Activated gamma-delta T cell treated with anti-CD3 and anti-CD28 coated beads, Interleukin-2, amount 50 U/mL, for 16 hours (primary cell): ENCODE results near the gene MRPS18B.

ENCODE experiments used
- DNase-seq: peaks from one replicate; pipeline ENCODE4 v3.0.0-alpha.2; 2020; ENCODE audit warnings: low read depth

The MRPS18B gene

GRCh38 chr6:30617565-30618269, at the start of gene MRPS18B:
TSS of gene MRPS18B (plus strand) at chr6:30617840. CDS start at chr6:30617866, 26 bp downstream.
- DNase-seq = peak; percentile 98

DNA sequence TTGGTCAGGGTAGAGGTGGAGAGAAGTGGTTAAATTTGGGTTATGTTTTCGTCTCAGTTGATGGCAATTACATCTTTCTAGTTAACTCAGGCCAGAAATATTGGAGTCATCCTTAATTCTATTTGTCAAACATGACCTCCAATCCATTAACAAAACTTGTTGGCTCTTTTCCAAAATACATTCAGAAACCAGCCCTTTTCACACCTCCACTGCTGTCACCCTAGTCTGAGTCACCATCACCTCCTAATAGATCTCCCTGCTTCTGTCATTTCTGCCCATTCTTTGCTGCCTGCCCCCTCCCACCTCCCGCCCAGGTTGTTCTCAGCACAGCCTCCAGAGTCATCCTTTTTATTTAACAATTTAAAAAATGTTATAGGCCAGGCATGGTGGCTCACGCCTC, 49.4 kb upstream of the MRPS18B start:
- no peak for DNase-seq

DNA sequence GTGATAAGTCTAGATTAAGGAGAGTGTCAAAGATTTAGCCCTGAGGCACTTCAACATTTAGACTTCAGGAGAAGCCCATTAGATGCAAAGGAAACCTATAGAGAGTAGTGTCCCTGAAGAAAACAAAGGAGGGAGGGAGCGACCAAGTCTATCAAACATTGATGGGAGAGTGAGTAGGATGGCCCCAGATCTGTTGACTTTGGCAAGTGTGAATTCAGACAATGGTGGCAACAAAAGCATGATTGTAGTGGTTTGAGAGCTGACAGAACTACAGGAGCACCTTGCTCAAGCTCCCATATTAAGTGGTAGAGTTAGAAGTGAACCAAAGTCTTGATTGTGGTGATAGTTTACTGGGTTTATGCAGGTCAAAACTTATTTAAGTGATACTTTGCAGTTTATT, 47.4 kb upstream of the MRPS18B start:
- DNase-seq = no peak

- DNase-seq = no peak
These were observed 46.9 kb upstream of the MRPS18B start for GRCh38 chr6:30570740-30571074.

DNA sequence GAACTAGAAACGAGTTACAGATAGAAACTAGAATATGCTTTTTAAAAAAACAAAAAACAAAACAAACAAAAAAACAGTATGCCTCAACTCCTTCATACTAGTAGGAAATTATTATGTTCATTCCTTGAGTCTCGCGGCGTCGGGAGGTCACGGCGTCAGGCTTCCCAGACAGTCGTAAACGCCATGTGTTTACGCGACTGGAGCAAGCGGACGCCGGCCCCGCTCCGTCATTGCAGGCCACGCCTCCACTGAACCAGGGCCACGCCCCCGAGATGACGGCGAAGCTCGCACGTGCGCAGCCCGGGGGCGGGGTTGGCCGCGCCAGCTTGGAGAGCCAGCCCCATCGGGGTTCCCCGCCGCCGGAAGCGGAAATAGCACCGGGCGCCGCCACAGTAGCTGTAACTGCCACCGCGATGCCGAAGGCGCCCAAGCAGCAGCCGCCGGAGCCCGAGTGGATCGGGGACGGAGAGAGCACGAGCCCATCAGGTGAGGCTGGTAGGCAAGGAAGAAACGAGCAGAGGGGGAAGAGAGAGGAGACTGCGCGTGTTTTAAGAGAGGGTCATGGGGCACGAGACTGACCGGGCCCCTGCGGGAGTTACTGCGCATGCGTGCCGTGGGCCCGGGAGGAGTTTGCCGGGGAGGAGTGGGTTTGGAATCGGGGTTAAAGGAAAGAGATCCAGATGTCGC, 46.4 kb upstream of the MRPS18B start, which contains the start of gene ABCF1:
Gene ABCF1 (plus strand): TSS at position 368 of the 687 bp plus-strand sequence. CDS start 46 bp downstream, at position 414.
- peak; percentile 99 for DNase-seq

DNA sequence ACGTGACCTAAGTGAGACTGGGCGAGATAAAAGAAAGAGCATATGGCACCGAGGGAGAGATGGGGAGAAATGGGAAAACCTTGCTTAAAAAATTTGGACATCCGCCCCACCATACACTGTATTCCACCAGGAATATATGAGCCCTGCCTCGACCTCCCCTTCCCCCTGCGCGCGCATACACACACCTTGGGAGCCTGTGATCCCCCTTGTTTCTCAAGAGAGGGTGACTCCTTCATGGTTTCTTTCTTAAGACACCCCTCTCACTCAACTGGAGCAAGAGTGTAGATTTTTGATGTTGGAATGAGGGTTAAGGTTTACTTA, 45.9 kb upstream of the MRPS18B start:
- DNase-seq = no peak

DNA sequence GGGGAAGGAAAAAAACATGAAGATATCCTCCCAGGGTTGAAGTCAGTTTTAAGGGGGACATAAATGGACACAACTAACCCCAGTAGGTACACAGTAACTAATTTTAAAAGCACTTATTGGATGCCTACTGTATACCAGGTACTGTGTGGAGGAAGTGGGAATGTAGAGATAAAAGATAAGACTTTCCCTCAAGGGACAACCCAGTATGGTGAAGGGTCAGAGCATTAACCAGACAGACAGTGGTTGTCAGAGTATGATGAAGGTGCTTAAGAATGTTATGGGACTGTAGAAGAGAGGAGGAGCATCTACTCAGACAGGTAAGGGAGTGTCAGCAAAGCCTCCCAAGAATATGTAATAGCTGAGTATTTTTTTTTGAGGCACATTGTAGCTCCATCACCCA, 45.5 kb upstream of the MRPS18B start:
- DNase-seq = no peak

GRCh38 chr6:30573113-30573512, 44.5 kb upstream of the MRPS18B start:
- no peak for DNase-seq

GRCh38 chr6:30578051-30578450, 39.6 kb upstream of the MRPS18B start:
- DNase-seq = no peak

- no peak for DNase-seq
These were observed 33.7 kb upstream of the MRPS18B start for GRCh38 chr6:30583921-30584320.

DNA sequence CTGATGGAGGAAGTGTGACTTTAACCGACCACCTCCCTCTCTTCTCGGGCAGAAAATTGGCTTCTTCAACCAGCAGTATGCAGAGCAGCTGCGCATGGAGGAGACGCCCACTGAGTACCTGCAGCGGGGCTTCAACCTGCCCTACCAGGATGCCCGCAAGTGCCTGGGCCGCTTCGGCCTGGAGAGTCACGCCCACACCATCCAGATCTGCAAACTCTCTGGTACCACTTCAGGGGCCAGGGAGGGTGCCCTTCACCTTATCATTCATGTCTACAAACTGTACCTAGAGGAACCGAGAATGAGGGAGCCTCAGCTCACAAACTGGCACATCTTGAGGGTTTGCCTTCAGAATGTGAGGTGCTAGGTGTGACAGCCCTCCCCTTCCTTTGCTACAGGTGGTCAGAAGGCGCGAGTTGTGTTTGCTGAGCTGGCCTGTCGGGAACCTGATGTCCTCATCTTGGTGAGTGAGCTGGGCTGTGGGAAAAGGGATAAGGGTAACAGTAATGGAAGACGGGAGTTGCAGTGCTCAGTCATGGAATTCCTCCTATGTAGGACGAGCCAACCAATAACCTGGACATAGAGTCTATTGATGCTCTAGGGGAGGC, 27.8 kb upstream of the MRPS18B start:
- DNase-seq = no peak

- no peak for DNase-seq
These were observed 27.1 kb upstream of the MRPS18B start for GRCh38 chr6:30590509-30590908.

DNA sequence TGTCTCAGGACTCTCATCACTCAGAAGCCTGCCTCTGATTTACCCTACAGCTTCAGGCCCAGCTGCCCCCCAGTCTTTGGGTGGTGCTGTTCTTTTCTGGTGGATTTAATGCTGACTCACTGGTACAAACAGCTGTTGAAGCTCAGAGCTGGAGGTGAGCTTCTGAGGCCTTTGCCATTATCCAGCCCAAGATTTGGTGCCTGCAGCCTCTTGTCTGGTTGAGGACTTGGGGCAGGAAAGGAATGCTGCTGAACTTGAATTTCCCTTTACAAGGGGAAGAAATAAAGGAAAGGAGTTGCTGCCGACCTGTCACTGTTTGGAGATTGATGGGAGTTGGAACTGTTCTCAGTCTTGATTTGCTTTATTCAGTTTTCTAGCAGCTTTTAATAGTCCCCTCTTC, 26.6 kb upstream of the MRPS18B start:
- no peak for DNase-seq

DNA sequence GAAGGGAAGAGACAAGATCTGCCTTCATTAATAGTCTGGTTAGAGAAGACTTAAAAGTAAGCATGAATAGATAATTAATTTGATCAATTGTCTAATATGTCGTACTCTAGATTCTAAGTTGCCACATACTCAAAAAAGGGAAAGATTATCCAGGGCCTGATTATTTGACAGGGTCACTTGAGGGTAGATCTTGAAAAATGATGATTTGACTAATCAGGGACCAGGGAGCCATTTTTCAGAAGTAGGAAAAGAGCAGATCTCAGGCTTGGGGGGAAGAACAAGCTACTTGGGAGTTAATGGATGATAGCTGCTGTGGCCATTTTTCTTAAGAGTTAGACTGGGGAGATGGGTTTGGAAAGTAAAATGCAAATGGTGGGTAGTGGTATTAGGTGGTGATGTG, 25.4 kb upstream of the MRPS18B start:
- DNase-seq = no peak

DNA sequence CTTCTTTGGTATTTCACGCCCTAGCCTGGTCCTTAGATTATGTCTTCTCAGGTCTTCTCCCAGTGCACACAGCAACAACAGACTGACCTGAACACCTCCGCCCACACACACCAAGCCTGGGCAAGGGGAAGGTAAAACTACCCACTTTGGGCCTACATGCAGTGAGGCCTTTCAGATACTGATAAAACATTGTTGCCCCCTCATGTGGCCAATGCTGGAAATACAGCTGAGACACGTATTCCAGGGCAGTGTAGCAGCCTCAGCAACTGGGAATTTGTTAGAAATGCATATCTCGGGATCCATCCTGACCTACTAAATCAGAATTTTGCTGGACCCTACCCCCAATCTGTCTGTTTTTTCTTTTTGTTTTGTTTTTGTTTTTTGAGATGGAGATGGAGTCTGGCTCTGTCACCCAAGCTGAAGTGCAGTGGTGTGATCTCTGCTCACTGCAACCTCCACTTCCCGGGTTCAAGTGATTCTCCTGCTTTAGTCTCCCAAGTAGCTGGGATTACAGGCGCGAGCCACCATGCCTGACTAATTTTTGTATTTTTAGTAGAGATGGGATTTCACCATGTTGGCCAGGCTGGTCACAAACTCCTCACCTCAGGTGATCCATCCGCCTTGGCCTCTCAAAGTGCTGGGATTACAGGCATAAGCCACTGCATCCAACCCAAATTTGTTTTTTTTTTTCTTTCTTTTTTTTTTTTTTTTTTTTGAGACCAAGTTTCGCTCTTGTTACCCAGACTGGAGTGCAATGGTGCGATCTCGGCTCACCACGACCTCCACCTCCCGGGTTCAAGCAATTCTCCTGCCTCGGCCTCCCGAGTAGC, 20.1 kb upstream of the MRPS18B start:
- DNase-seq = peak; percentile 75

- no peak for DNase-seq
These were observed 18.6 kb upstream of the MRPS18B start for GRCh38 chr6:30598912-30599624.

DNA sequence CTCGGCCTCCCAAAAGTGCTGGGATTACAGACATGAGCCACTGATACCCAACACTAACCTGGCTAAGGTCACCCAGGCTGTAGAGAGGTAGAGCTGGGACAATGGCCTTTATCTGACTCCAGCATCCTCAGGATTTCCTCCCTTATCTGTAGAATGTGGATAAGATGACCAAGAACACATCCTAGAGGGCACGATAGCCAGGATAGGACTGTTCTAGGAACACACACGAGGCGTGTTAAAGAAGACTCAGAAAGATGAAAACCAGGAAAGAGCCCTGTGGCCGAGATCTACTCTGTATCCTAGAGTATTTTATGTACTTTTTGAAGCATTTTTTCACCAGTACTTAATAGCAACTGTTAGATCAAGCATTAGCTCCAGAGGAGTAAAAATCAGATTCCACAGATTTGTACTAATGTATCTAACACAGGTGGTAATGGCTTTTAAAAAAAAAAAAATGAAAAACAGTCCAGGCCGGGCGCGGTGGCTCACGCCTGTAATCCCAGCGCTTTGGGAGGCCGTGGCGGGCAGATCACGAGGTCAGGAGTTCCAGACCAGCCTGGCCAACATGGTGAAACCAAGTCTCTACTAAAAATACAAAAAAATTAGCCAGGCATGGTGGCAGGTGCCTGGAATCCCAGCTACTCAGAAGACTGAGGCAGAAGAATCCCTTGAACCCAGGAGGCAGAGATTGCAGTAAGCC, 17.9 kb upstream of the MRPS18B start:
- no peak for DNase-seq

DNA sequence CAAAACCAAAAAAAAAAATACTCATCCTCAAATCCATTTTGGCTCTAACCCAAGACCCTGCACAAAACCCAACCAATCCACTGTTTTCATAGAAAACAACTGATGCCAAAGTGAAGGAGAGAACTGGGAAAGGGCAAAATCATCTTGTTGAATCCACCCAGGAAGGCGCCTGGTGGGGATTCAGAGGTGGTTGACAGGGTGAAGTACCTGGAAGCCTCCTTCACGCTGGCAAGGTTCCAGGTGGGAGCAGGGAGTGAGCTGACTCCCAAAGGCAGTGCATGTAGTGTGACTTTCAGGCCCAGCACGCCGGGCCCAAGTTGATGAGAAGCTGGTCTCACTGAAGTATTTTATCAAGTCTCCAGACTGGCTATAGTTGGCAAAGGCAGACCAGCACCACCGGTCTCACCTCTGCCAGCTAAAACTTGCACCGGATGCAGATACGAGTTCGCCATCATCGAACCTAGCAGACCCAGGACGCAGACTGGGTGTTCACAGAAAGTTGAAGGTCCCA, 17.1 kb upstream of the MRPS18B start:
- no peak for DNase-seq

DNA sequence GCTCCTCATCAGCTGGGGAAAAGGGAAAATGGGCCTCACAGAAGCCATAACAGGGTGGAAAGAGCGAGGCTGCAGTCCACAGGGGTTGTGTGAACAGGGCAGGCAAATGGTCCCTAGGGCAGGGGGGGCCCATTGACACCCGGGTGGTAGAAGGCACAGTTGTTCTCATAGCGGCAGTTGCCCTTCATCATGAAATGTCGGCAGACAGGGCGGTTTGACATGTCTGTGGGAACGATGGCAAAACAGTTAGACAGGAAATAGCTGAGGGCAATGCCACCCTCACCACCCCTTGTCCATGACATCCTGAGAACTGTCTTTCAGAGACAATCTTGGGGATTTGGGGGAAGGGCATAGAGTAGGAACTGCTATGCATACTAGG, 16.2 kb upstream of the MRPS18B start:
- no peak for DNase-seq

DNA sequence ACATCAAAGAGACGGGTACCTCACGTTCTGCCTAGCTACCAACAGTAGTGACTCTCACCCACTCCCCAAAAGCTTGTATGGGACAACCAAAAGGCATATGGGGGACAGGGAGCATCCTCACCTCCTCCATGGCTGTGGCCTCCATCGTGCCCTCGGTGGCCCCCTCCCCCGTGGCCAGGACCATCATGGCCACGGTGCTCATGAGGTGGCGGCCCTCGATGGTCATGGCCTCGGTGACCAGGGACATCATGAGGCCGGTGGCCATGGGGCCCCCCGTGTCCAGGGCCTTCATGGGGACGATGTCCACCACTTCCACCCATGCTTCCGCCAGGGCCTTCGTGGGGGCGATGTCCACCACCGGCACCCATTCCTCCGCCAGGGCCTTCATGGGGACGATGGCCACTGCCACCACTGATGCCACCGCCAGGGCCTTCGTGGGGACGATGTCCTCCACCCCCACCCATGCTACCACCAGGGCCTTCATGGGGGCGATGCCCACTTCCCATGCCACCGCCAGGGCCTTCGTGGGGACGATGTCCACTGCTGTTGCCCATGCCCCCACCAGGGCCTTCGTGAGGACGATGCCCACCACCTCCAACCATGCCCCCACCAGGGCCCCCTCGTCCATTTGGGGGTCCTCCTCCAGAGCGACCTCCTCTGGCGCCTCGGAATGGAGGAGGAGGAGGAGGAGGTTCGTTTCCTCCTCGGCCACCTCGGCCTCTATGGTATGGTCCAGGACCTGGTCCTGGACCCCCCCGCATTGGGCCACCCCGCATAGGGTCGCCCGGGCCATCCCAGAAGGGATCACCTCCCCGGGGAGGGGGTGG, 15.6 kb upstream of the MRPS18B start:
- no peak for DNase-seq
